GM12878 (cell line): ENCODE results near the gene GPR137B. TPM values are rescaled to one million over a fixed set of nuclear protein-coding genes. Genes with fewer than 3 reads are reported as not detected.

Experiments used
- ATAC-seq: fragments of 200-7000 bp; cut with Tn5 transposase; 3 replicates; pipeline ENCODE4 v1.9.1; 2020; ENCODE audit warnings: mild to moderate bottlenecking, moderate library complexity
- BruUV-seq: library from RNA; stranded (reverse); fragments of 400-500 nt; replicated peaks from 2 replicates; lab custom pipeline; 2021; lab: Mats Ljungman, UMichigan
- CTCF ChIA-PET: fragments of 300-600 bp; sonication (Branson Sonifier 250); formaldehyde crosslinking; extraction: SDS; loops from one replicate; lab custom pipeline; 2021; ENCODE audit warnings: inconsistent platforms; lab: Yijun Ruan, JAX
- POLR2A ChIA-PET: fragments of 350-600 bp; formaldehyde crosslinking; extraction: SDS; loops from one replicate; lab custom pipeline; 2021; ENCODE audit warnings: inconsistent platforms; lab: Charles Lee
- RAD21 ChIA-PET: fragments of 300-600 bp; sonication (Branson Sonifier 250); formaldehyde crosslinking; loops from one replicate; lab custom pipeline; 2023; ENCODE audit warnings: antibody characterized with exemption; ENCODE audit not compliant: unreplicated experiment; lab: Charles Lee
- SMC1A ChIA-PET: fragments of 300-600 bp; sonication (Branson Sonifier 250); formaldehyde crosslinking; loops from one replicate; lab custom pipeline; 2023; ENCODE audit not compliant: unreplicated experiment, uncharacterized antibody; lab: Charles Lee
- DNase-seq: peaks from one replicate; pipeline ENCODE4 v3.0.0-alpha.2; 2011; ENCODE audit warnings: low read depth, low spot score
- FAIRE-seq: peaks from 3 replicates; lab custom pipeline; 2011; peaks lifted over from hg19 to GRCh38; lab: Jason Lieb, UNC
- H2AFZ ChIP-seq: 2 replicates; pipeline ENCODE4 v1.6.0; 2011; ENCODE audit warnings: low read depth, low read length, control low read depth; ENCODE audit not compliant: control insufficient read depth
- H3K27ac ChIP-seq: 2 replicates; pipeline ENCODE4 v1.5.1; 2011; ENCODE audit warnings: control low read depth; ENCODE audit not compliant: control insufficient read depth, insufficient read depth
- H3K27me3 ChIP-seq, 2 experiments: replicated peaks in 1 of 2; 2 replicates each; pipeline versions ENCODE4 v1.6.0 to v1.6.1; 2011; ENCODE audit warnings: low read length in 1 of 2; ENCODE audit not compliant: control insufficient read depth in 2 of 2, insufficient read depth in 2 of 2
- H3K36me3 ChIP-seq, 2 experiments: 2 replicates each; pipeline ENCODE4 v1.5.1; 2011; ENCODE audit warnings: low read length in 1 of 2; ENCODE audit not compliant: control insufficient read depth in 2 of 2, insufficient read depth in 2 of 2
- H3K4me1 ChIP-seq: 2 replicates; pipeline ENCODE4 v1.6.1; 2011; ENCODE audit warnings: mild to moderate bottlenecking, low read length, moderate library complexity, mixed read lengths; ENCODE audit not compliant: control insufficient read depth, insufficient read depth
- H3K4me2 ChIP-seq: 2 replicates; pipeline ENCODE4 v1.6.0; 2011; ENCODE audit warnings: control low read depth; ENCODE audit not compliant: control insufficient read depth, insufficient read depth
- H3K4me3 ChIP-seq: fragments of 200-600 bp; sonication (generic); 2 replicates; pipeline ENCODE4 v1.5.1; 2016
- H3K79me2 ChIP-seq: 2 replicates; pipeline ENCODE4 v1.6.0; 2011; ENCODE audit warnings: low read length; ENCODE audit not compliant: control insufficient read depth, insufficient read depth
- H3K9ac ChIP-seq: 2 replicates; pipeline ENCODE4 v1.8.0; 2011; ENCODE audit warnings: low read length, control low read depth, mixed read lengths; ENCODE audit not compliant: control insufficient read depth, insufficient read depth
- H3K9me3 ChIP-seq: replicated peaks from 3 replicates; pipeline ENCODE4 v1.5.1; 2011; ENCODE audit warnings: mild to moderate bottlenecking, low read length; ENCODE audit not compliant: control insufficient read depth, insufficient read depth
- H4K20me1 ChIP-seq: 2 replicates; pipeline ENCODE4 v1.6.0; 2011; ENCODE audit not compliant: control insufficient read depth, insufficient read depth
- BCL11A ChIP-seq: IDR thresholded peaks from 2 replicates; pipeline ENCODE4 v1.6.1; 2011; ENCODE audit warnings: low read depth, low read length
- CHD2 ChIP-seq: IDR thresholded peaks from 2 replicates; pipeline ENCODE4 v1.6.1; 2011; ENCODE audit warnings: low read depth, low read length, improper control_type of control experiment, borderline replicate concordance
- CREB1 ChIP-seq: IDR thresholded peaks from 2 replicates; pipeline ENCODE4 v1.6.1; 2012; ENCODE audit warnings: low read depth, mild to moderate bottlenecking, inconsistent platforms
- CREM ChIP-seq: IDR thresholded peaks from 2 replicates; pipeline ENCODE4 v1.6.1; 2014; ENCODE audit warnings: antibody characterized with exemption, low read depth
- EED ChIP-seq: sonication (generic); IDR thresholded peaks from 2 replicates; pipeline ENCODE4 v1.6.1; 2016; ENCODE audit warnings: antibody characterized with exemption, low read depth
- ETV6 ChIP-seq, 2 experiments: fragments of 450-650 bp in 1 of 2; IDR thresholded peaks in 1 of 2; conservative IDR thresholded peaks in 1 of 2; 2 replicates each; pipeline ENCODE4 v1.6.1; 2014; ENCODE audit warnings: antibody characterized with exemption in 1 of 2, borderline replicate concordance in 1 of 2, low read depth in 1 of 2, mild to moderate bottlenecking in 1 of 2, moderate library complexity in 1 of 2
- FOXM1 ChIP-seq: IDR thresholded peaks from 2 replicates; pipeline ENCODE4 v1.6.1; 2012; ENCODE audit warnings: low read depth, mild to moderate bottlenecking, inconsistent platforms, low read length, moderate library complexity
- JUNB ChIP-seq: IDR thresholded peaks from 2 replicates; pipeline ENCODE4 v1.6.1; 2016; ENCODE audit warnings: antibody characterized with exemption, mild to moderate bottlenecking
- MEF2A ChIP-seq: IDR thresholded peaks from 2 replicates; pipeline ENCODE4 v1.6.1; 2011; ENCODE audit warnings: low read depth, mild to moderate bottlenecking, low read length, moderate library complexity; ENCODE audit not compliant: insufficient read depth
- MEF2B ChIP-seq: fragments of 450-650 bp; IDR thresholded peaks from 2 replicates; pipeline ENCODE4 v1.6.1; 2018; ENCODE audit warnings: mild to moderate bottlenecking, moderate library complexity; ENCODE audit not compliant: partially characterized antibody, poor library complexity, severe bottlenecking
- MTA3 ChIP-seq: IDR thresholded peaks from 2 replicates; pipeline ENCODE4 v1.6.1; 2012; ENCODE audit warnings: low read length, inconsistent platforms, borderline replicate concordance
- NFIC ChIP-seq: IDR thresholded peaks from 2 replicates; pipeline ENCODE4 v1.6.1; 2012; ENCODE audit warnings: low read depth, mild to moderate bottlenecking, inconsistent platforms, low read length, moderate library complexity
- RUNX3 ChIP-seq: IDR thresholded peaks from 2 replicates; pipeline ENCODE4 v1.6.1; 2012; ENCODE audit warnings: low read length, inconsistent platforms
- SMAD1 ChIP-seq: fragments of 450-650 bp; IDR thresholded peaks from 2 replicates; pipeline ENCODE4 v1.6.1; 2018; ENCODE audit warnings: mild to moderate bottlenecking, low read depth; ENCODE audit not compliant: partially characterized antibody
- SPI1 ChIP-seq: IDR thresholded peaks from 2 replicates; pipeline ENCODE4 v1.6.1; 2011; ENCODE audit warnings: low read depth, mild to moderate bottlenecking, low read length, moderate library complexity, borderline replicate concordance; ENCODE audit not compliant: insufficient read depth
- TCF7 ChIP-seq: IDR thresholded peaks from 2 replicates; pipeline ENCODE4 v1.6.1; 2014; ENCODE audit warnings: antibody characterized with exemption, borderline replicate concordance
- ZBTB40 ChIP-seq: fragments of 450-650 bp; IDR thresholded peaks from 2 replicates; pipeline ENCODE4 v1.6.1; 2016; ENCODE audit warnings: mild to moderate bottlenecking, moderate library complexity, borderline replicate concordance
- WGBS: methylation state at CpG from one replicate; pipeline ENCODE4 v1.1.6; 2016; ENCODE audit warnings: low lambda C conversion rate; ENCODE audit not compliant: insufficient replicate concordance, insufficient coverage; ENCODE audit errors: missing lambda C conversion rate; 5-methylcytosine and 5-hydroxymethylcytosine counted together
- in situ Hi-C: fragments of 300-500 bp; cut with MboI; formaldehyde crosslinking; loops from 9 replicates; pipeline ENCODE4 v1.14.3; 2018; ENCODE audit warnings: mixed read lengths
- intact Hi-C: fragments of 100-400 bp; cut with micrococcal nuclease; formaldehyde crosslinking; loops from one replicate; pipeline ENCODE4 v1.14.2; 2022; ENCODE audit not compliant: unreplicated experiment
- polyA plus RNA-seq, 11 experiments: library from polyadenylated mRNA; depleted of rRNA in 4 of 11; unstranded in 6 of 11; stranded (reverse) in 5 of 11; fragments of >200 nt; fragmentation: Nextera tagmentation in 4 of 11; fragmentation: Illumina TruSeq in 1 of 11; extraction: Ambion mirVana in 4 of 11; extraction: Trizol in 1 of 11; gene quantifications; 1 replicate in 1 of 11; 2 replicates in 10 of 11; pipeline versions ENCODE4 v1.2.1 to v1.2.3, GENCODE V29; 2011 to 2016; ENCODE audit warnings: inconsistent platforms in 2 of 11, missing spikeins in 2 of 11, low read depth in 1 of 11
- total RNA-seq, 4 experiments: library from RNA; depleted of rRNA in 3 of 4; stranded (reverse); fragments of >200 nt in 3 of 4; fragmentation: Illumina TruSeq in 1 of 4; extraction: Trizol in 1 of 4; gene quantifications; 2 replicates each; pipeline versions ENCODE4 v1.2.1 to v1.2.3, GENCODE V29; 2013 to 2021
- TF ChIP-seq, protein P1 (sequence below): IDR thresholded peaks from 2 replicates; pipeline ENCODE4 v1.6.1; 2012; ENCODE audit warnings: low read length, inconsistent platforms

The GPR137B gene
- total and polyA plus RNA-seq, 10 of the 15 experiments (the other 5 are each of a cell fraction or from before 2014, with no cell fraction given), result 5.4 to 20.8 (median 12.5) TPM

GRCh38 chr1:236185687-236186086 lies 43.3 kb downstream of the GPR137B start:
- no TSS peak for BruUV-seq
- ChIA-PET POLR2A (no interaction called here), SMC1A (no interaction called here), CTCF (interaction anchor here (1.1 kb wide), 1 partner anchor 21 kb away, joined by 4 read pairs; no protein-coding TSS in a partner anchor), RAD21 (interaction anchor here (0.6 kb wide), 1 partner anchor 14 kb away, joined by 4 read pairs; no protein-coding TSS in a partner anchor)
- H3K27ac ChIP-seq, result no peak overlapping the region
- no peaks in the 10 kb centered on the region; a peak in 4 of 4 replicates for H3K36me3 ChIP-seq
- no peak overlapping the region for H3K4me2 ChIP-seq
- intact Hi-C loops, result no loop called here
- H2AFZ ChIP-seq, result no peak overlapping the region
- peak; percentile 55 for ATAC-seq
- no peak for FAIRE-seq
- no peaks in the 10 kb centered on the region; the same call in 1 of the 3 replicates for H3K9me3 ChIP-seq
- no peak for DNase-seq
- no peaks in the 10 kb centered on the region for H3K79me2 ChIP-seq
- H3K9ac ChIP-seq, result no peak overlapping the region
- H4K20me1 ChIP-seq, result no peaks in the 10 kb centered on the region
- no peaks in the 10 kb centered on the region for H3K4me1 ChIP-seq
- WGBS, result 71% methylated on average over 4 of the region's 4 CpGs
- in situ Hi-C loops, result no loop called here
- H3K27me3 ChIP-seq, result no peaks in the 10 kb centered on the region
- TF ChIP-seq SMAD1 (no peak), NFIC (peak; percentile 71; the same call in 1 of the 2 replicates), CREB1 (no peak), ZBTB40 (peak; percentile 60), BCL11A (0 out of 2 replicates have a peak, but pooled peaks have one; percentile 38), CHD2 (no peak), MTA3 (0 out of 2 replicates have a peak, but pooled peaks have one; percentile 63), MEF2B (peak; percentile 28), ETV6 (conservative IDR thresholded peaks at IDR 0.05 in 1 of 2, IDR thresholded peaks at IDR 0.05 in 1 of 2; ENCODE audit: borderline replicate concordance in 1 of 2, low read depth in 1 of 2) (peak in 1 of 2 experiments; percentile 35; a peak in 1 of 4 replicates), TCF7 (peak; percentile 54; the same call in 1 of the 2 replicates), MEF2A (peak; percentile 90), RUNX3 (peak; percentile 93), SPI1 (no peak), JUNB (peak; percentile 19; the same call in 1 of the 2 replicates), CREM (0 out of 2 replicates have a peak, but pooled peaks have one; percentile 36), FOXM1 (peak; percentile 17; the same call in 1 of the 2 replicates), EED (0 out of 2 replicates have a peak, but pooled peaks have one; percentile 31)
- TF ChIP-seq, protein P1, sequence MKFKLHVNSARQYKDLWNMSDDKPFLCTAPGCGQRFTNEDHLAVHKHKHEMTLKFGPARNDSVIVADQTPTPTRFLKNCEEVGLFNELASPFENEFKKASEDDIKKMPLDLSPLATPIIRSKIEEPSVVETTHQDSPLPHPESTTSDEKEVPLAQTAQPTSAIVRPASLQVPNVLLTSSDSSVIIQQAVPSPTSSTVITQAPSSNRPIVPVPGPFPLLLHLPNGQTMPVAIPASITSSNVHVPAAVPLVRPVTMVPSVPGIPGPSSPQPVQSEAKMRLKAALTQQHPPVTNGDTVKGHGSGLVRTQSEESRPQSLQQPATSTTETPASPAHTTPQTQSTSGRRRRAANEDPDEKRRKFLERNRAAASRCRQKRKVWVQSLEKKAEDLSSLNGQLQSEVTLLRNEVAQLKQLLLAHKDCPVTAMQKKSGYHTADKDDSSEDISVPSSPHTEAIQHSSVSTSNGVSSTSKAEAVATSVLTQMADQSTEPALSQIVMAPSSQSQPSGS, result peak; percentile 72; the same call in 1 of the 2 replicates
- no peak overlapping the region for H3K4me3 ChIP-seq
